DMS 273 treated with DMSO at 0.1 percent for 48 hours (cell line): ENCODE measurements around the gene ZNF516.

Experiments used
- DNase-seq: peaks from one replicate; lab custom pipeline; 2025; lab: John Stamatoyannopoulos, UW

The ZNF516 gene

GRCh38 chr18:76338619-76339245 is 156.3 kb downstream of the ZNF516 start:
- DNase-seq = no peak

- DNase-seq = no peak
Observed at GRCh38 chr18:76338088-76338487, 157.0 kb downstream of the ZNF516 start.

- DNase-seq = no peak
Observed at GRCh38 chr18:76335859-76336640, 159.0 kb downstream of the ZNF516 start.

GRCh38 chr18:76328140-76328539 is 166.9 kb downstream of the ZNF516 start:
- DNase-seq = no peak

GRCh38 chr18:76323891-76324290 is 171.2 kb downstream of the ZNF516 start:
- DNase-seq = no peak

- DNase-seq = no peak
Observed at GRCh38 chr18:76322686-76323085, 172.4 kb downstream of the ZNF516 start.

- no peak for DNase-seq
Observed at GRCh38 chr18:76319366-76319765, 175.7 kb downstream of the ZNF516 start.

GRCh38 chr18:76318607-76319006 is 176.4 kb downstream of the ZNF516 start:
- no peak for DNase-seq

- no peak for DNase-seq
Observed at GRCh38 chr18:76317136-76317535, 177.9 kb downstream of the ZNF516 start.

- DNase-seq = no peak
Observed at GRCh38 chr18:76315722-76316230, 179.3 kb downstream of the ZNF516 start.

- no peak for DNase-seq
Observed at GRCh38 chr18:76314496-76314895, 180.5 kb downstream of the ZNF516 start.

GRCh38 chr18:76314015-76314414 is 181.0 kb downstream of the ZNF516 start:
- DNase-seq = no peak
